DND-41 (cell line): ENCODE results near the gene PPAT.

ENCODE experiments used
- CTCF ChIP-seq: IDR thresholded peaks from 2 replicates; pipeline ENCODE4 v1.5.1; 2012; ENCODE audit warnings: borderline replicate concordance, low read length, moderate library complexity, mild to moderate bottlenecking; ENCODE audit not compliant: poor library complexity, severe bottlenecking; ENCODE audit errors: extremely low read depth
- EZH2 ChIP-seq: IDR thresholded peaks from 3 replicates; pipeline ENCODE4 v1.6.1; 2012; ENCODE audit warnings: borderline replicate concordance, low read depth, mild to moderate bottlenecking, moderate library complexity, low read length, inconsistent platforms; ENCODE audit not compliant: severe bottlenecking

DNA sequence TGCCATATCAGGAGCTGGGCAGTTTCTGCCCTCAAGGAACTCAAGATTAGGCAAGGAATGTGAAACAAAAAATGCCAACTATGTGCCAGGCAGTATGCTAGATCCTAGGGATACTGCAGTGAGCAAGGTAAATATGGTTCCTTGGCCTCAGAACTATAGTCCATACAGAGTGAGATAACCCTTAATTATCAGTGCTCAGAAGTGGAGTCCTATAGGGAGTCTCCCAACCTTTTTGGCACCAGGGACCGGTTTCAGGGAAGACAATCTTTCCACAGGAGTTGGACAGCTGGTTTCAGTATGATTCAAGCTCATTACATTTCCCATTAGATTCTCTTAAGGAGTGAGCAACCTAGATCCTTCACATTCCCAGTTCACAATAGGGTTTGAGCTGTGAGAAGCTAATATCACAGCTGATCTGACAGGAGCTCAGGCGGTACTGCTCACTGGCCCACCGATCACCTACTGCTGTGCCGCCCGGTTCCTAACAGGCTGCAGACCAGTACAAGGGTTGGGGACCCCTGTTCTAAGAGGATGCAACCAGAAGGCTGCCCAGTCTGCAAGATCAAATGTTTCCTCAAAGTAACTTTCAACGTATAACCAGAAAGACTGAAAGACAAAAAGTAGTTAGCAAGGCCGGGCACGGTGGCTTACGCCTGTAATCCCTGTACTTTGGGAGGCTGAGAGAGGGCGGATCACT lies 30.3 kb upstream of the PPAT start:
- TF ChIP-seq EZH2: no peak
- no peak for TF ChIP-seq CTCF
